Astrocyte of the cerebellum (primary cell): Measurements from ENCODE around the gene ALKBH5.
"Not testable (repeated sequence)": the region's sequence is repeated elsewhere in the genome, so short reads cannot be mapped to it uniquely, and the experiment has no call there.

Source experiments
- DNase-seq: peaks from one replicate; pipeline ENCODE4 v3.0.0-alpha.2; 2011; ENCODE audit warnings: low read depth
- H3K4me3 ChIP-seq: 2 replicates; pipeline ENCODE4 v1.5.1; 2011; ENCODE audit warnings: mild to moderate bottlenecking, low read depth, low read length, moderate library complexity
- CTCF ChIP-seq: IDR thresholded peaks from 2 replicates; pipeline ENCODE4 v1.5.1; 2012; ENCODE audit warnings: low read length, low read depth, moderate library complexity, mild to moderate bottlenecking; ENCODE audit errors: missing control alignments
- in situ Hi-C: cut with HindIII; loops from 2 replicates; pipeline ENCODE4 v1.10.0; 2017; ENCODE audit warnings: low sequenced_read_pairs

ALKBH5 gene

DNA sequence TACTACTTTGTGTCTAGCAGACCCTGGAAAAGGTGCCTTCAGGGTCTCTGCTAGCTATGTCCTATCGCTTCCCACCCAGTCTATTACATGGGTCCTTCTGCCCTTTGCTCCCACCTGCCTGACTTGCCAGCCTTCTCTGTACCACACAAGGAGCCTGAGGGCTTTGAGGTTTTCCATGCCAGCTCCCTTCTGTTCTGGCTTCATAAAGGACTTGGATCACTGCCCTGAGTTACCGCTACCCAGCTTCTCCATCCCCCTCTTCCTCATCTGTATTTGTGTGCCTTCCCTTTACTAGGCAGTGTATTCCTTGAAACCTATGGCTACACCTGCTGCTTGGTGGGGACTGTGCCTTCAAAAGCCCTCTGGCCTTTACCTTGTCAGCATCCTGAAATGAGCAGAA lies 22.2 kb downstream of the ALKBH5 start:
- in situ Hi-C loops: no loop called here
- no peak overlapping the region for H3K4me3 ChIP-seq
- no peak for TF ChIP-seq CTCF
- DNase-seq: no peak

DNA sequence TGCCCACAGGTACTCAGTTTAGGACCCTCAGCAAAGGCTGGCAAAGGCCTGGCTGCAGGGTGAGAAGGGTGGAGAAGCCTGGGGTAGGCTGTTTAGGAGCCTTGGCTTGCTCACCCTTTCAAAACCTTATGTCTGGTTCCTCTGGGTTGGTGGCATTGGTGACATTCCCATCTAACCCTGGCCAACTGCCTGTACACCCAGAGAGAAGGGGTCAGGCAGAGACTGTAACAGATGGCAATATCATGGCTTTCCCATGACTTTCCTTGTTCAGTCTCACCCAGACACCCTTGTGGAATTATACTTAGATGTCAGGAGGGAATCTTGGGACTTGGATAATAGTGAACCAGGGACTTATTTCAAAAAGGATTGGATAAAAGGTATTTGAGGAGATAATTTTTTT lies 23.3 kb downstream of the ALKBH5 start:
- no peak for DNase-seq
- in situ Hi-C loops: no loop called here
- H3K4me3 ChIP-seq: no peak overlapping the region
- TF ChIP-seq CTCF: no peak

DNA sequence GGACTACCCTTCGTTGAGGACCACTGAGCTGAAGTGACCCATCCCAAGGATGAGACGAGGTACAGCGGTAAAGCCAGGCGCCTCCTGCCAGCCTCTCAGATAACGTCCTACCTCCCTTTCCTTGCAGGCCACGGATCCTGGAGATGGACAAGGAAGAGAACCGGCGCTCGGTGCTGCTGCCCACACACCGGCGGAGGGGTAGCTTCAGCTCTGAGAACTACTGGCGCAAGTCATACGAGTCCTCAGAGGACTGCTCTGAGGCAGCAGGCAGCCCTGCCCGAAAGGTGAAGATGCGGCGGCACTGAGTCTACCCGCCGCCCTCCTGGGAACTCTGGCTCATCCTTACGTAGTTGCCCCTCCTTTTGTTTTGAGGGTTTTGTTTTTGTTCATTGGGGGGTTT lies 24.5 kb downstream of the ALKBH5 start:
- in situ Hi-C loops: no loop called here
- H3K4me3 ChIP-seq: no peak overlapping the region
- no peak for DNase-seq
- TF ChIP-seq CTCF: no peak

GRCh38 chr17:18213666-18214270 lies 30.1 kb downstream of the ALKBH5 start:
- in situ Hi-C loops: no loop called here
- no peak for TF ChIP-seq CTCF
- H3K4me3 ChIP-seq: no peak overlapping the region
- no peak for DNase-seq

- H3K4me3 ChIP-seq, in situ Hi-C loops, DNase-seq: not testable (repeated sequence)
Observed at GRCh38 chr17:18216906-18217305, 33.3 kb downstream of the ALKBH5 start.

DNA sequence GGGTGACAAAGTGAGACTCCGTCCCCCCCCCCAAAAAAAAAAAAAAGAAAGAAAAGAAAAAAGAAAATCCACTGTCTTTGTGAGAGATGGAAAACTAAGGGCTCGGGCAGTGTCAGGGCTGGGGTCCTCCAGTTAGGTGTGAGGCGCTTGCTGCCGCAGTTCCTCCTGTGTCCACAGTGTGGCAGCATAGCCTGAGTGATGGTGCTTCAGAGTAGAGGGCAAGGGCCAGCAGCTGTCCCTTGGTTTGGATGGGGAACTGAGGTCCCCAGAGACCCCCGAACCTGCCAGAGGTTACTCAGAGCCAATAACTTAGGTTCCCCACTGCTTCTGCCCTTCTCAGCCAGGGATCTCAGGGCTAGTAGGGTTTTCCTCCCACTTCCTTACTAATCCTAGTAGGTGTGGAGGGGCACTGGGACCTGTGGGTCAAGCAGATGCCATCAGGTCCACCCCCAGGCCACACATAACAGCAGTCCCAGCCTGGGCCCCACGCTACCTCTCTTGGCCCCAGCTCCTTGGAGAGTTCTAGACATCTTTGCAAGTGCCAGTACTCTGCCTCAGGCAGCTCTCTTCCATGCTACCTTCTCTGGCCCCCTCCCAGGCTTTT lies 33.9 kb downstream of the ALKBH5 start:
- DNase-seq: peak; percentile 23
- no peak overlapping the region for H3K4me3 ChIP-seq
- TF ChIP-seq CTCF: peak; percentile 98
- in situ Hi-C loops: no loop called here

- H3K4me3 ChIP-seq: no peak overlapping the region
- TF ChIP-seq CTCF: no peak
- in situ Hi-C loops: no loop called here
- peak; percentile 55 for DNase-seq
Observed at GRCh38 chr17:18218756-18219415, 35.3 kb downstream of the ALKBH5 start.
